ENCODE results near the gene UBE2I.
A peak's percentile ranks its signal among the peaks of the same experiment; 100 is the strongest.

The UBE2I gene

DNA sequence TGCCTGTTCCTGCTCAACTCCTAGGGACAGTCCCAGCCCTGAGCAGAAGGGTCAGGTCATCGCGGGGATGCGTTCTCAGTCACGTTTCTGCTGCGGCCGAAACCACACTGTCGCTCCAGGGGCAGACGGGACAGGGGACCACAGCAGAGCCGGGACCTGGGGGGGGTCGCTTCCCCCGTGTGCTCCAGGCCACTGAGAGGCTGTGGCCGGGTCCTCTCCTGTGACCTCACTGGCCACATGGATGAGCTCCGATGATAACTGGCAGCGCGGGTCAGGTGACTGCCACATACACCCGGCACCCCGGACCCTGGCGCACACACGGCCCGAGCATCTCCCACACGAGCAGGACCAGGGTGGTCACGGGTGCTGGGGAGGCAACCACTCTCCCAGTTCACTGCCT, 55.1 kb downstream of the UBE2I start:
- no peak for DNase-seq

DNA sequence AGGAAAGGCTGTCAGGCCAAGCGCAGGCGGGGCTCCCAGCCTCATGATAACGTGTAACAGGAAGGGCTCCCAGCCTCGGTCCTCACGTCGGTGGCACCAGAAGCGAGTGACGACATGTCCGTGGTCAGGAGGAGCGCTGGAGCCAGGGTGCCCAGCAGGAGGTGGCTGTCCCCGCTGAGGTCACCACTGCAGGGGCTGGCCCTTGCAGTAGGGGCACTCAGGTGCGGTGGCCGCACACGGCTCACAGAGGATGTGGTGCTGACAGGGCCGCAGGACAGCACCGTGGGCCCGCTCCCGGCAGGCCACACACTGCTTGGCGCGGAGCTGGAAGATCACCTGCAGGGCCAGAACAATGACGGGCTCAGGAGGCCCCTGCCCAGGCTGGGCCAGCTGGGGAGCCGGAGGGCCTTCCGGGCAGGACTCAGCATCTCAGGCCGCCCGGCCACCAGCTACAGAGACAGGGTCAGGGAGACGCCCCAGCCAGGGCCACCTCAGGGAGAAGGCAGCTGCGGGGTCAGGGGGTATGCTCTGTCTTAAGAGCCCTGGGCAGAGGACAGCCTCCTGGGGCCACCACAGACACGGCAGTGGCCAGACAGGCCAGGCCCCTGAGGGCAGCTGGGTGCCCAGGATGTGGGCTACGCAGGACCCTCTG, 56.8 kb downstream of the UBE2I start:
- no peak for DNase-seq

- no peak for DNase-seq
Measured at GRCh38 chr16:1366712-1367299, 57.4 kb downstream of the UBE2I start.

DNA sequence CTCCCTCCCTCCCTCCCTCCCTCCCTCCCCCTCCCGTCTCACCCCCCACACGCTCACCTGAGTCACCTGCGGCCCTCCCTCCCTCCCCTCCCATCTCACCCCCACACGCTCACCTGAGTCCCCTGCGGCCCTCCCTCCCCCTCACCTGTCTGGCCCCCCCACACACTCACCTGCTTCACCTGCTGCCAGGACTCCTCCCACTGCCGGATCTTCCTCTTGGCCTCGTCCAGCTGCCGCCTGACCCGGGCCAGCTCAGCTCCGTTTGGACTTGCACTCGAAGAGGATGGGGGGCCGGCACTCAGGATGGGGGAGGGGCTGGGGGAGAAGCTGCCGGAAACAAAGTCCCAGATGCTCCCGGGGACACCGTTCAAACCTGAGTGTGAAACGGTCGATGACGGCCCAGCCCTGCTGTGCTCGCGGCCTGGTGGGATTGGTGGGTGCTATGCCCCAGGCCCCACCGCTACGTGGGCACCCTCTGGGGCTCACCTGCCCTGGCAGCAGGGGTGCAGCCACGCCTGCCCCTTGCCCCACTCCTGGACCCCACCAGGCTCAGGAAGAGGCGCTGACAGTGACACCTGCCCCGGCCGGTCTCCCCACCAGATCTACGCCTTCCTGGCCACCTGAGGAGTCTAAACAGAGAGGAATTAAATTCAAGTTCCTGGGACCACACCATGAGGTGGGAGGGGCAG, 58.2 kb downstream of the UBE2I start:
- no peak for DNase-seq

- no peak for DNase-seq
Measured at GRCh38 chr16:1371054-1371978, 61.9 kb downstream of the UBE2I start.

GRCh38 chr16:1372292-1372950, 63.0 kb downstream of the UBE2I start:
- DNase-seq = no peak

DNA sequence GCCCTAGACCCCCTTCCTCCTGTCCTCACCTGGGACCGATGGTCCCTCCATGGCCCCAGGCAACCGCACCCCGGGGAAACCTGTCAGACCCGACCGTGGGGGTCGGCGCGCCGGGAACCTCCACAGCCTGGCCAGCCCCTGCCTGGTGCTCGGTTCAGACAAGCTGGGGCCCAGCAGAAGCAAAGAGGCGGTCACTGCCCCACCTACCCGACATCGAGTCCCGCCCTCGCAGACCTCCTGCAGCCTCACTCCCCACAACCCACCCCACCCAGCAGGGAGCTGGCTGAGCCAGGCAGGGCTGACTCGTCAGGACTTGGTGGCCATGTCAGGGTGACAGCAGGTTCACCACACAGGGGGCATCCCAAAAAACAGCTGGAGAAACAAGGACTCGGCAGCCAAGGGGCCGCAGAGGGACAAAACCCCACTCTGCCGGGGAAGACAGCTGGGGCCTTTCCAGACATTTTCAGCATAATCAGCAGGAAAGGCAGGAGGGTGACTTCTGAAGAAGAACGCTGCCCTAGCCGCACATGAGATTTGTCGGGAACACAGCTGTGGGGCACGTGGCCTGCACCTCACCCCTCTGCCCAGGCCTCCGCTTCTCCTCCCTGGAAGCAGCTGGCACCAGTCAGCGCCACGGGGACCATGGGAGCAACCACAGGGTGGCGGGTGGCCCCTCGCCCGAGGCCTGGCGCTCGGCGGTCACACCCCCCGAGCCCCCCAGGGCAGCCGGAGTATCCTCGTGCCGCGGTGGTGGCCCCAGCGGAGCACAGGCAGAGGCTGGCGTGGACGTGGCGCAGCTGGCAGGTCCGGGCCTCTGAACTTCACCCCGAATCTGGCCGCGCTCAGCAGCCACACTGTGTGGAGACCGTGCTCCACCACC, 65.2 kb downstream of the UBE2I start:
- DNase-seq = peak; percentile 30

GRCh38 chr16:1375298-1375640, 65.8 kb downstream of the UBE2I start:
- no peak for DNase-seq

DNA sequence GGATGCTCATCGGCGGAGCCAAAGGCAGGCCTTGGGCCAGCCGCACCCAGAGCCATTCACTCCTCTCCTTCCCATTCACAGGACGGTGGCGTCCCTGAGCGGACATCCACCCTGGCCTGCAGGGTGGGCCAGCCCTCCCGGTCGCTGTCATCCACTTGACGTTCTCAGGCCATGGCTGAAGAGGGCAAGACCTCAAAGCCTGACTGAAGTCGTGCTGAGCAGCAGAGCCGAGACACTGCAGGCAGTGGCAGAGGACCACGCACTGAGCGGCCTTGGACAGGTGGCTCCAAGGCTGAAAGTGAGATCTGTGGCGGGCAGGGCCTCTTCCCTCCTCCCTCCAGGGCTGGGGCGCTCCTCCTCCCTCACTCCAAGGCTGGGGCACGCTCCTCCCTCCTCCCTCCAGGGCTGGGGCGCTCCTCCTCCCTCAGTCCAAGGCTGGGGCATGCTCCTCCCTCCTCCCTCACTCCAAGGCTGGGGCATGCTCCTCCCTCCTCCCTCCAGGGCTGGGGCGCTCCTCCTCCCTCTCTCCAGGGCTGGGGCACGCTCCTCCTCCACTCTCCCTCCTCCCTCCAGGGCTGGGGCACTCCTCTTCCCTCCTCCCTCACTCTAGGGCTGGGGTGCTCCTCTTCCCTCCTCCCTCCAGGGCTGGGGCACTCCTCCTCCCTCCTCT, 66.4 kb downstream of the UBE2I start:
- peak; percentile 17 for DNase-seq

Measured in hematopoietic multipotent progenitor cell treated with erythropoietin and hydrocortisone succinate and interleukin-3 and kit ligand, for 6 days (in vitro differentiated cells).